ENCODE results near the gene REPIN1.

- TF ChIP-seq CTCF (IDR thresholded peaks at IDR 0.05; ENCODE audit: insufficient read depth, low read length, poor library complexity, severe bottlenecking): no peak
- no peak for TF ChIP-seq EZH2phosphoT487 (conservative IDR thresholded peaks at IDR 0.05; ENCODE audit: low read length)
These were observed 40.0 kb downstream of the REPIN1 start for GRCh38 chr7:150408393-150409299.

Data from SU-DHL-6 (cell line).